ENCODE results near the gene TRPM1. TPM values are rescaled to one million over a fixed set of nuclear protein-coding genes. Genes with fewer than 3 reads are reported as not detected.

Gene TRPM1
- total and polyA plus RNA-seq, 2 donors (not counting 1 experiment from before 2014, with no cell fraction given), result not detected

DNA sequence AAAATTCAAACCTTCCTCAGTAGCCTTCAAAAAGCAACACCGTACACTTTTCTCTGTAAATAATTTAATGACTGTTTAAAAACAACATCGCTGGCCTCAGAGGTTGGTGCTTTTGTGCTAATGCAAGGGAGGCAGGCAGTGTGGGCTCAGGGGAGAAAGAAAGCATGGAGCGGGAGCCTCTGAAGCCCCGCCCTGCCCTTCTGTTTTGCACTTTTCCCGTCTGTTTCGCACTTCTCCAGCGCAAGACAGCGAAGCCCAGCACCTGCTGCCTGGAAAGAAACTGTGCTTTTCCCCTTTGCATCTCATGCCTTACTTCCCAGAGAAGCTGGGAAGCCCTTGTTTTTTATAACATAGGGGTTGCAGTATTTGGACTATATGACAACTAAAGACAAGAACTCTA lies 23.1 kb downstream of the TRPM1 start:
- peaks cover 5% of the 10 kb centered on the region for H3K27me3 ChIP-seq (ENCODE audit: control insufficient read depth, insufficient read depth, low read length)
- TF ChIP-seq, protein P1, sequence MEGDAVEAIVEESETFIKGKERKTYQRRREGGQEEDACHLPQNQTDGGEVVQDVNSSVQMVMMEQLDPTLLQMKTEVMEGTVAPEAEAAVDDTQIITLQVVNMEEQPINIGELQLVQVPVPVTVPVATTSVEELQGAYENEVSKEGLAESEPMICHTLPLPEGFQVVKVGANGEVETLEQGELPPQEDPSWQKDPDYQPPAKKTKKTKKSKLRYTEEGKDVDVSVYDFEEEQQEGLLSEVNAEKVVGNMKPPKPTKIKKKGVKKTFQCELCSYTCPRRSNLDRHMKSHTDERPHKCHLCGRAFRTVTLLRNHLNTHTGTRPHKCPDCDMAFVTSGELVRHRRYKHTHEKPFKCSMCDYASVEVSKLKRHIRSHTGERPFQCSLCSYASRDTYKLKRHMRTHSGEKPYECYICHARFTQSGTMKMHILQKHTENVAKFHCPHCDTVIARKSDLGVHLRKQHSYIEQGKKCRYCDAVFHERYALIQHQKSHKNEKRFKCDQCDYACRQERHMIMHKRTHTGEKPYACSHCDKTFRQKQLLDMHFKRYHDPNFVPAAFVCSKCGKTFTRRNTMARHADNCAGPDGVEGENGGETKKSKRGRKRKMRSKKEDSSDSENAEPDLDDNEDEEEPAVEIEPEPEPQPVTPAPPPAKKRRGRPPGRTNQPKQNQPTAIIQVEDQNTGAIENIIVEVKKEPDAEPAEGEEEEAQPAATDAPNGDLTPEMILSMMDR (conservative IDR thresholded peaks at IDR 0.05 in 1 of 2, IDR thresholded peaks at IDR 0.05 in 1 of 2; ENCODE audit: low read depth in 1 of 2, low read length in 2 of 2), result no peak
- no peak for TF ChIP-seq EZH2 (IDR thresholded peaks at IDR 0.05; ENCODE audit: low read length, missing control alignments)
- no peak overlapping the region for H2AFZ ChIP-seq (ENCODE audit: low read length)
- no peak for DNase-seq (ENCODE audit: low read depth in 2 of 2)
- no peak overlapping the region for H3K4me2 ChIP-seq (ENCODE audit: extremely low read depth, insufficient read depth, low read length)
- H3K4me1 ChIP-seq (ENCODE audit: control insufficient read depth, extremely low read depth, insufficient read depth, low read length), result no peaks in the 10 kb centered on the region
- H3K4me3 ChIP-seq (replicated peaks in 1 of 4; ENCODE audit: control extremely low read depth in 1 of 4, insufficient read depth in 1 of 4, low read depth in 3 of 4, low read length in 4 of 4), result no peak overlapping the region
- H3K9ac ChIP-seq (ENCODE audit: insufficient read depth, low read length), result no peak overlapping the region
- no peaks in the 10 kb centered on the region for H3K36me3 ChIP-seq (ENCODE audit: control insufficient read depth, insufficient read depth, low read length)
- no peaks in the 10 kb centered on the region for H4K20me1 ChIP-seq (ENCODE audit: control insufficient read depth, extremely low read depth, insufficient read depth, low read length)
- no peak overlapping the region for H3K27ac ChIP-seq (ENCODE audit: insufficient read depth, low read length)
- no peaks in the 10 kb centered on the region for H3K9me3 ChIP-seq (ENCODE audit: control insufficient read depth, insufficient read depth, low read depth, low read length)
- H3K79me2 ChIP-seq (ENCODE audit: control insufficient read depth, insufficient read depth, low read length), result no peaks in the 10 kb centered on the region

DNA sequence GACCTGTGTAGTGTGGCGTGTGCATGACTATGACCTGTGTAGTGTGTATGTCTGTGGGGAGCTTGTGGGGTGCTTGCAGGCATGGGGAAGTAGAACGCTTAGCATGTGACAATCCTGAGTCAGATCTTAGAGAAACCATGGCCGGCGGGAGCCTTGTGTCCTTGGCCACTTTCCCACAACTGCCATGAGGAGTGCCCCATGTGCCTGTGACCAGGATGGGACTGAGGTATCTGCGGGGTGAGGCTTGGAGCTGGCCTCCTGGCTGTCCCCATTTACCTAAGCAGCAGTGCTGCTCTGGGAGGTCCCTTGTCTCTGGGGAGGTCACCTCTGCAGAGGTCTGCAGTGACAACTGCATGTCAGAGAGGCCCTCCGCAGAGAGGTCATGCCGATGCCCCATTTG lies 23.6 kb downstream of the TRPM1 start:
- Histone ChIP-seq H3K27ac (ENCODE audit: insufficient read depth, low read length) (no peak overlapping the region), H3K36me3 (ENCODE audit: control insufficient read depth, insufficient read depth, low read length) (no peaks in the 10 kb centered on the region), H4K20me1 (ENCODE audit: control insufficient read depth, extremely low read depth, insufficient read depth, low read length) (no peaks in the 10 kb centered on the region), H3K27me3 (ENCODE audit: control insufficient read depth, insufficient read depth, low read length) (peaks cover 5% of the 10 kb centered on the region), H3K9ac (ENCODE audit: insufficient read depth, low read length) (no peak overlapping the region), H3K4me3 (replicated peaks in 1 of 4; ENCODE audit: control extremely low read depth in 1 of 4, insufficient read depth in 1 of 4, low read depth in 3 of 4, low read length in 4 of 4) (no peak overlapping the region), H3K79me2 (ENCODE audit: control insufficient read depth, insufficient read depth, low read length) (no peaks in the 10 kb centered on the region), H2AFZ (ENCODE audit: low read length) (no peak overlapping the region), H3K4me2 (ENCODE audit: extremely low read depth, insufficient read depth, low read length) (no peak overlapping the region), H3K9me3 (ENCODE audit: control insufficient read depth, insufficient read depth, low read depth, low read length) (no peaks in the 10 kb centered on the region), H3K4me1 (ENCODE audit: control insufficient read depth, extremely low read depth, insufficient read depth, low read length) (no peaks in the 10 kb centered on the region)
- TF ChIP-seq, protein P1 (conservative IDR thresholded peaks at IDR 0.05 in 1 of 2, IDR thresholded peaks at IDR 0.05 in 1 of 2; ENCODE audit: low read depth in 1 of 2, low read length in 2 of 2), result no peak
- no peak for TF ChIP-seq EZH2 (IDR thresholded peaks at IDR 0.05; ENCODE audit: low read length, missing control alignments)
- no peak for DNase-seq (ENCODE audit: low read depth in 2 of 2)

GRCh38 chr15:31077181-31077580 lies 24.3 kb downstream of the TRPM1 start:
- H3K4me3 ChIP-seq (replicated peaks in 1 of 4; ENCODE audit: control extremely low read depth in 1 of 4, insufficient read depth in 1 of 4, low read depth in 3 of 4, low read length in 4 of 4), result no peak overlapping the region
- no peaks in the 10 kb centered on the region for H3K79me2 ChIP-seq (ENCODE audit: control insufficient read depth, insufficient read depth, low read length)
- no peaks in the 10 kb centered on the region for H4K20me1 ChIP-seq (ENCODE audit: control insufficient read depth, extremely low read depth, insufficient read depth, low read length)
- H3K4me2 ChIP-seq (ENCODE audit: extremely low read depth, insufficient read depth, low read length), result no peak overlapping the region
- TF ChIP-seq, protein P1 (conservative IDR thresholded peaks at IDR 0.05 in 1 of 2, IDR thresholded peaks at IDR 0.05 in 1 of 2; ENCODE audit: low read depth in 1 of 2, low read length in 2 of 2), result no peak
- TF ChIP-seq EZH2 (IDR thresholded peaks at IDR 0.05; ENCODE audit: low read length, missing control alignments), result no peak
- H3K27me3 ChIP-seq (ENCODE audit: control insufficient read depth, insufficient read depth, low read length), result peaks cover 5% of the 10 kb centered on the region
- no peaks in the 10 kb centered on the region for H3K9me3 ChIP-seq (ENCODE audit: control insufficient read depth, insufficient read depth, low read depth, low read length)
- no peak overlapping the region for H3K9ac ChIP-seq (ENCODE audit: insufficient read depth, low read length)
- H3K27ac ChIP-seq (ENCODE audit: insufficient read depth, low read length), result no peak overlapping the region
- no peak overlapping the region for H2AFZ ChIP-seq (ENCODE audit: low read length)
- no peaks in the 10 kb centered on the region for H3K4me1 ChIP-seq (ENCODE audit: control insufficient read depth, extremely low read depth, insufficient read depth, low read length)
- H3K36me3 ChIP-seq (ENCODE audit: control insufficient read depth, insufficient read depth, low read length), result no peaks in the 10 kb centered on the region
- DNase-seq (ENCODE audit: low read depth in 2 of 2), result no peak

All from fibroblast of lung (primary cell).